IMR-90 (cell line): ENCODE measurements around the gene VTCN1.

Source experiments
- BHLHE40 ChIP-seq: fragments of 150-350 bp; IDR thresholded peaks from 2 replicates; pipeline ENCODE4 v1.6.1; 2016; ENCODE audit warnings: mild to moderate bottlenecking, low read depth, low read length
- CEBPB ChIP-seq: IDR thresholded peaks from 2 replicates; pipeline ENCODE4 v1.6.1; 2012; ENCODE audit warnings: low read depth, low read length, improper control_type of control experiment
- CHD1 ChIP-seq: IDR thresholded peaks from 2 replicates; pipeline ENCODE4 v1.6.1; 2012; ENCODE audit warnings: low read depth, low read length, improper control_type of control experiment
- CTCF ChIP-seq: conservative IDR thresholded peaks from 2 replicates; pipeline ENCODE4 v1.5.1; 2012; ENCODE audit warnings: mild to moderate bottlenecking, low read depth, low read length, improper control_type of control experiment
- ELK1 ChIP-seq: fragments of 150-350 bp; IDR thresholded peaks from 2 replicates; pipeline ENCODE4 v1.6.1; 2016; ENCODE audit warnings: low read depth, mild to moderate bottlenecking, low read length, moderate library complexity, borderline replicate concordance
- MAFK ChIP-seq: IDR thresholded peaks from 2 replicates; pipeline ENCODE4 v1.6.1; 2012; ENCODE audit warnings: low read depth, low read length, improper control_type of control experiment
- MAZ ChIP-seq: IDR thresholded peaks from 2 replicates; pipeline ENCODE4 v1.6.1; 2012; ENCODE audit warnings: low read depth, mild to moderate bottlenecking, low read length, improper control_type of control experiment, moderate library complexity, borderline replicate concordance
- MXI1 ChIP-seq: IDR thresholded peaks from 2 replicates; pipeline ENCODE4 v1.6.1; 2012; ENCODE audit warnings: low read depth, mild to moderate bottlenecking, low read length, moderate library complexity, borderline replicate concordance
- POLR2A ChIP-seq: IDR thresholded peaks from 2 replicates; pipeline ENCODE4 v1.6.1; 2012; ENCODE audit warnings: mild to moderate bottlenecking, low read depth, low read length
- RAD21 ChIP-seq: IDR thresholded peaks from 2 replicates; pipeline ENCODE4 v1.6.1; 2012; ENCODE audit warnings: low read length, improper control_type of control experiment
- RFX5 ChIP-seq: IDR thresholded peaks from 2 replicates; pipeline ENCODE4 v1.8.0; 2012; ENCODE audit warnings: low read depth, mild to moderate bottlenecking, low read length, moderate library complexity
- SMC3 ChIP-seq: fragments of 150-350 bp; IDR thresholded peaks from 2 replicates; pipeline ENCODE4 v1.6.1; 2016; ENCODE audit warnings: low read depth, mild to moderate bottlenecking, antibody characterized with exemption, low read length, moderate library complexity
- USF2 ChIP-seq: fragments of 150-350 bp; IDR thresholded peaks from 2 replicates; pipeline ENCODE4 v1.6.1; 2017; ENCODE audit warnings: mild to moderate bottlenecking, antibody characterized with exemption, low read length, low read depth

- no peak for TF ChIP-seq CTCF
- TF ChIP-seq BHLHE40 = no peak
- no peak for TF ChIP-seq CEBPB
- no peak for TF ChIP-seq SMC3
- TF ChIP-seq RFX5 = no peak
- TF ChIP-seq CHD1 = no peak
- TF ChIP-seq MXI1 = no peak
- TF ChIP-seq ELK1 = no peak
- TF ChIP-seq POLR2A = no peak
- TF ChIP-seq RAD21 = no peak
- no peak for TF ChIP-seq USF2
- no peak for TF ChIP-seq MAFK
- no peak for TF ChIP-seq MAZ
Observed at GRCh38 chr1:117118137-117118536, 92.6 kb downstream of the VTCN1 start.
